PC-9 (cell line): Measurements from ENCODE around the gene RTP3.

Experiments
- EZH2 ChIP-seq: fragments of 200-600 bp; sonication (generic); IDR thresholded peaks from 2 replicates; pipeline ENCODE4 v1.8.0; 2017; ENCODE audit warnings: antibody characterized with exemption, low read depth
- TF ChIP-seq, protein P1 (sequence below): fragments of 200-600 bp; sonication (generic); conservative IDR thresholded peaks from 2 replicates; pipeline ENCODE4 v1.6.1; 2017; ENCODE audit warnings: mixed run types, antibody characterized with exemption, mild to moderate bottlenecking, moderate library complexity

- TF ChIP-seq, protein P1, sequence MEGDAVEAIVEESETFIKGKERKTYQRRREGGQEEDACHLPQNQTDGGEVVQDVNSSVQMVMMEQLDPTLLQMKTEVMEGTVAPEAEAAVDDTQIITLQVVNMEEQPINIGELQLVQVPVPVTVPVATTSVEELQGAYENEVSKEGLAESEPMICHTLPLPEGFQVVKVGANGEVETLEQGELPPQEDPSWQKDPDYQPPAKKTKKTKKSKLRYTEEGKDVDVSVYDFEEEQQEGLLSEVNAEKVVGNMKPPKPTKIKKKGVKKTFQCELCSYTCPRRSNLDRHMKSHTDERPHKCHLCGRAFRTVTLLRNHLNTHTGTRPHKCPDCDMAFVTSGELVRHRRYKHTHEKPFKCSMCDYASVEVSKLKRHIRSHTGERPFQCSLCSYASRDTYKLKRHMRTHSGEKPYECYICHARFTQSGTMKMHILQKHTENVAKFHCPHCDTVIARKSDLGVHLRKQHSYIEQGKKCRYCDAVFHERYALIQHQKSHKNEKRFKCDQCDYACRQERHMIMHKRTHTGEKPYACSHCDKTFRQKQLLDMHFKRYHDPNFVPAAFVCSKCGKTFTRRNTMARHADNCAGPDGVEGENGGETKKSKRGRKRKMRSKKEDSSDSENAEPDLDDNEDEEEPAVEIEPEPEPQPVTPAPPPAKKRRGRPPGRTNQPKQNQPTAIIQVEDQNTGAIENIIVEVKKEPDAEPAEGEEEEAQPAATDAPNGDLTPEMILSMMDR: no peak
- no peak for TF ChIP-seq EZH2
These were observed 42.8 kb downstream of the RTP3 start for GRCh38 chr3:46540550-46540949.
